A204.1 (cell line): ENCODE data around the gene ATOH8.

ENCODE experiments used
- FAIRE-seq: peaks from 2 replicates; lab custom pipeline; 2012; peaks lifted over from hg19 to GRCh38; lab: Jason Lieb, UNC

Gene ATOH8

DNA sequence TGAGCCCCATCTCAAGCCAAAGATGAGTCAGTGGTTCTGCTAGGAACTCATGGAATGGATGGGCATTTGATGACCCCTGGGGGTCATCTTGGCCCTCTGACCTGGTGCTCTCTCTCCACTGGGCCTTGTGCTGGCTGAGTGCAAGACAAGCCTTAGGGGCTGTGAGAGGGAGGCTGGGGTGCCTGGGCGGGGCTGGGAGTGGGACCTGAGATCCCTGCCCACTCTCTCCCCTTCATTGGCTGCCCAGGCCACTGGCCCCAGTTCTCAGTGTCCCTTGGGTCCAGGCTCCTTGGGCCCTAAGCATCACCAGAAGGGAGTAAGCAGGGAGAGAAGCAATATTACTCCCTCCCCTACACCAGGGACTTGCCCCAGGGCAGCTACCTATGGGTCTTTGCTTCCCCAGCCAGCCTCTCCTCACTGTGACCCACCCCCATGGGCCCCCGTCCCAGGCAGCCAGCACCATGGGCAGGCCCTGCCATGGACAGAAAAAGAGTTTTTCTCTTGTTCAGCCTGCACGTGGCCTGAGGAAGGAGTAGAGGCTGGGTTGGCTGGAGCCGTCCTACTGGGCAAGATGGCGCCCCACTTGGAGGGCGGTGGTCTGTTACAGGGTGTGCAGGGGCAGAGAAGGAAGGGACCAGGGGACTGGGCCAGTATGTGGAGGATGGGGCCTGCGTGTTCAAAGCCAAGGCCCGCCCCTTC lies 33.6 kb downstream of the ATOH8 start:
- no peak for FAIRE-seq

GRCh38 chr2:85787981-85788340 lies 34.2 kb downstream of the ATOH8 start:
- FAIRE-seq = no peak

DNA sequence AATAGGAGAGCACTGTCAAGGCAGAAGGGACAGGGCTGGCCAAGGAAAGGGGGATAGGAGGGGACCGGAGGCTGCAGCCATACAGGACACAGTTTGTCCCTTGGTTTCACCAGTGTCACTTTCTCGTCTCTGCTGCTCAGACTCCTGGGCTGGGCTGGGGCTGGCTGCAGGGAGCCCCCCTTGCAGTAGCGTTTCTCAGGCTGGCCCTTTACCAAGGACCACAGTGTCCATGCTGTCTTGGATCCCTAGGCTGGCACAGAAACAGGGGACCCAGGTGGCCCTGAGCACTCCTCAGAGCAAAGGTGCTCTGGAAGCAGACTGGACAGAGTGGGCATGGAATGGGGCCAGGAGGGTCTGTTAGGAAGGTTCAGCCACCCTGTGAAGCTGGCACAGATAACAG lies 34.8 kb downstream of the ATOH8 start:
- no peak for FAIRE-seq

DNA sequence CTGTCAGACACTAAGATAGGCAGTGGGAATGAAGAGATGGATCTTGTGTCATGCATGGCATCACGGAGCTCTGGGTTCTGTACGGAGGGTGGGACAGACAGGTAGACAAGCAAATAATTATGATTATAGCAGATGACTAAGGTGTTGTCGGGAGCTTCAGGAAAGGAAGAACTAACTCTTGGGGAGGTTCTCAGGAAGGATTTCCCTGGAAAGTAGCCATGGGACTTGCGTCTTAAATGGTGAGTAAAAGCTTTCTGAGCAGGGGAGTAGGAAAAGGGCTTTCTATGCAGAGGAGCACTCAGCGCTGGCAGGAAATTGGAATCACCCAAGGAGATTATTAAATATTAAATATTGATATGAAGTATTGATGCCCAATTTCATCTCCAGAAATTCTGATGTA lies 35.5 kb downstream of the ATOH8 start:
- no peak for FAIRE-seq

GRCh38 chr2:85790032-85790431 lies 36.2 kb downstream of the ATOH8 start:
- FAIRE-seq = no peak

- FAIRE-seq = no peak
Measured at GRCh38 chr2:85790499-85791188, 36.9 kb downstream of the ATOH8 start.

DNA sequence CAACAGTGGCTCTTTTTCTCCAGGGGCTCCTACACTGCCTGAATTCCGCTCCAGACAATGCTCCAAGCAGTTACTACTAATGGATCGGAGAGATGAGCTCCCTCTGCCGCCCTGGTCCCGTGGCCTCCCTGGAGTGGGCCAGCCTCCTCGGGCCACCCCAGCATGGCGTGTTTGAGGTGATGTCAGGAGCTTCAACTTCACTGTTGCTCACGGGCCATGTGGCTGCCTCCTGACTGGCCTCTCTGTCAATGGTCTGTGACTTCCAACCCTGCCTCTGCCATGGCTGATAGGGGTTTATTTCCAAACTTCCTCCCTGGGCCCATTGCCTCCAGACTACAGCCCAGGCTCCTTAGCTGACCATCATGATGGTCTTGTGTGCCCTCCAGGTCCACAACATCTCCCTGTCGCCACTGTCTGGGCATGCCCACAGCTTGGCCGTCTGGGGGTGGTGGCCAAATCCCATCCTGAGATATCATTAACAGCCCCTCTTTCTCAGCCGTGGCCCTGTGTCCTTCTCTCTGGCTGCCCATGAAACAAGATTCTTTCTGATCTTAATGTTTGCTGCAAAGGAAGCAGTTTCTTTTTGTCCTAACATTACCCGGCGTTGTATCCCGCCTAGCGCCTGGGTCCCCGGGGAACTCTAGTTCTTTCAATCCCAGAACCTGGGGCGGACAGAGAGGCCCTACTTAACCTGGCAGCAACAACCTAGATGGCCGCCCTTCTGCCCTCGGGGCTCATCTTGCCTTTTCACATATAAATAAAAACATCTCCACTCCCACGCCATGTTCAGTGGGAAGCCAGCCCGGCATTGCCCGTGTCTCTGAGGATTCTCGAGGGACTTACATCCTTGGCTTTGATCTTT lies 38.1 kb downstream of the ATOH8 start:
- FAIRE-seq = no peak

DNA sequence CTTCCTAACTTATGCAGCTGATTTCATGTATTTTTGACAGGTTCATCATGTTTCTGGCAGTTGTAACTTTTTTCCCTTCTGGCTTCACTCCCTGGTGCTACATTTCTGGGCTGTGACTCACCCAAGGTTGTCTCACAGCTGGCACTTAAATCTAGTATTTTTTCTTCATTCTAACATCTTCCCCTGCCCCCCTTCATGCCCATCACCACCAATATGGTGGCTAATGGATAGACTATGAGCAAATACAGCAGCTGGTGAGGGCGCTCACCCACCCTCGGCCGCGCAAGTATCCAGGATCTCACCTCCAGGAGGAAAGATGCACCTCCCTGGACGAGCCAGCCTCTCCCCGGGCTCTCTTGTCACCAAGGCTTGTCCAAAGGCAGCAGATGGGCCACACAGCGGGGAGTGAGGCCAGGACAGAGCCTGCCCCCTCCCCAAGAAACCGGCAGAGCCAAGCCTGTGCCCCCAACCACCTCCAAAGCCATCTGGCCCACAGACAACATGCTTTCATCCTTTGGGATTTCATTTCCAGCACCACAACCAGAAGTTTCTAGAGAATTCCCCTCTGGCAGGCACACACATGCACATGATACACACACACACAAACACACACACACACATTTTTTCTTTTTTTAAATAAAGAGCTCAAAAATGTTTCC lies 39.1 kb downstream of the ATOH8 start:
- FAIRE-seq = no peak

- FAIRE-seq = no peak
Measured at GRCh38 chr2:85793584-85793983, 39.8 kb downstream of the ATOH8 start.

DNA sequence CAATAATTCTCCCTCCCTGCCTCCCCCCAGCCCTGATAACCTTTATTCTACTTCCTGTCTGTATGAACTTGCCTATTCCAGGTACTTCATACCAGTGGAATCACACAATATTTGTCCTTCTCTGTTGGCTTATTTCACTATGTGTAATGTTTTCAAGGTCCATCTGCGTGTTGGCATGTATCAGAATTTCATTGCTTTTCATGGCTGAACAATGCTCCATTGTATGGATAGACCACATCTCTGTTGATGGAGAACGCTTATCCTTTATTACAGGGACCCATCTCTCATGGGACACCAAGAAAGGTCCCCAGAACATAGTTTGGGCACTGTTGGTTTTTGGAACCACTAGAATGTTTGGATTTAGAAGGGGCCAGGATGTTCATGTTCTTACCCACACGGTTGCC lies 40.2 kb downstream of the ATOH8 start:
- no peak for FAIRE-seq

- FAIRE-seq = no peak
Measured at GRCh38 chr2:85794491-85795121, 40.8 kb downstream of the ATOH8 start.

DNA sequence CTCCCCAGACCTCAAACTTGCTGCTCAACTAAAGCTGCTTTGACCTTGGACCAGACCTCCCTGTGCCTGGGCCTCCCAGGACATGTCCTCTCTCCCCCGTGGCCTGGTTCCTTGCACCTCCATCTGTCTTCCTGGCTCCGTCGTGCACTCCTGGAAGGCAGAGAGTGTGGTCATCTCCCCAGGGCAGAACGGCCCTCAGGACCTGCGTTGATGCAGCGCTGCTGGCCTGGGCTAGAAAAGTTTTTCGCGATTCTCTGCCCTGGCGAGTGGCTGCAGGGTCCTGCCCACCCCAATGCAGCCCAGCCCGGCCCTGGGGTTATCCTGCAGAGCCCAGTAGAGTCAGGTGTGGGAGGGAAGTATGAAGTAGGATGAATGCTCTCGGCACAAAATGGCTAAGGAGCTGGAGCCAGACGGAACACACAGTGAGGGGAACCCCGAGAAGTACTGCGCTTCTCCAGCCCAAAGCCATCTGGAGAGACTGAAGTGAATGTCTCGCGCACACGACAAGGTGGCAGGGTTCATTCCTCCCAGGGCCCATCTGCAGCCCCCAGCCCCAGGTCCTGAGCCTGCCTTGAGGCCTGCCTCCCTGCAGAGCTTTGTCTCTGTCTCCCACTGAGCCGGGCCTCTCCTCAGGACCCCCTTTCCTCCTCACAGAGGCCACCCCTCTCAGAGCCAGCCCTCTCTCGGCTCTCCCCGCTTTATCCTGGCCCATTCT lies 41.7 kb downstream of the ATOH8 start:
- no peak for FAIRE-seq

DNA sequence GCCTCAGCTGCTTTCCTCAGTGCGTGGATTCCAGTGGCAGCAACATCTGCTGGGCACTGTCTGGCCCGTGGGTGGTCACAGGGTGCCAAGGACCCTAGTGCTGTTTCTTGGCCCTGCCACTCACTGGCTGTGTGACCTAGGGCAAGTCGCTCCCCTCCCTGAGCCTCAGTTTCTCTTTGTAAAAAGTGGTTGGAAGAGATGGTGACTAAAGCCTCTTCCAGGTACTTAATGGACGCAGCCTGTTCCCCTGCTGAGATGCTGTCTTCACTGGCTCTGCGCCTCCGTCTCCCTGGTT lies 42.2 kb downstream of the ATOH8 start:
- FAIRE-seq = no peak

DNA sequence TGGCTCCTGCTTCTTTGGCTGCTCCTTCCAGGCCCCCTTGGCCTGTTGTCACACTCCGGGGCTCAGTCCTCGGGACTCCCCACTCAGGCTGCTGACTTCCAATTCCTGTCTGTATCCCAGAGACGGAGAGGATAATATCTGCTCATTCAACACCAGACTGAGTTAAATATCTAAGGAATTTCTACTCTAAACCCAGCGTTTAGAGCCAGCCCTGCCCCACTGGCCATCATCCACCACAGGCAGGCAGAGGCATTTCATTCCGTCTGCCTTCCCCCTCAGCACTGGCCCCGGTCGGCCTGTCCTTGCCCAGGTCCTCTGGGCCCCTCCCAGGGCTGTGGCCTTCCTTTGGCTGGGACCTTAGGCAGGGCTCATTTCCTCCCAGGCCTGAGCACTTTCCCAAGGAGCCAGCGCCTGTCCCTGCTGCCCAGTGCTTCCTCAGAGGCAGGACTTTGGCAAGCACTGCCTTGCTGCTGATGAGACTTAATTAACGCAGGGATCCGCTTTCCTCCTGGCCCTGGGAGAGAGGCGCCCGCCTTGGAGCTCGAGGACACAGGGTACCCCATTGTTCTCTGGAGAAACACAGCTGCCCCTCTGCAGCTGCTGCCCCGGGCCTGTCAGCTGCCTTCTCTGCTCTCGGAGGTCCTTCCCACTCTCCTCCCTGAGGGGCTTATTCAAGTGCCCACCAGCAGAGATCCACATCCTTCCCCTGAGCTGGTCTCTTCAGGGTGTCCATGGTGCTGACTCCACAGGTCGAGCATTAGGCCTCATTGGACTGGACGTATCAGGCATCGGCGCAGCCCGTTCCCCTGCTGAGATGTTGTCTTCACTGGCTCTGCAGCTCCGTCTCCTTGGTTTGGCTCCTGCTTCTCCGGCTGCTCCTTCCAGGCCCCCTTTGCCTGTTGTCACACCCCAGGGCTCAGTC lies 42.8 kb downstream of the ATOH8 start:
- no peak for FAIRE-seq

DNA sequence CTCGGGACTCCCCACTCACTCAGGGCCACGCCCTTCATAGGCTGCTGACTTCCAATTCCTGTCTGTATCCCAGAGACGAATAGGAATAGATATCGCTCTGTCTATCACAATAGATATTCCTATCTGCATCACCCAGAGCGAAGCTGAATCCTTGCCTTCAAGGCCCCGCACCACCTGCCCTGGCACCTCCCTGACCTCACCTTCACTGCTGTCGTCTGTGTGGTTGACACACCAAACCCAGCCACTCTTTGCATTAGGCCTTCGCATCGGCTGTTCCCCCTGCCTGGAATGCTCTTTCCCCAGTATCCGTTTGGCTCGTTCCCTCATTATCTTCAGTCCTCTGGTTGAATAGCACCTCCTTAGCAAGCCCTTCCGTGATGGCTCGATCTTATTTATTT lies 43.5 kb downstream of the ATOH8 start:
- no peak for FAIRE-seq

- no peak for FAIRE-seq
Measured at GRCh38 chr2:85797921-85798320, 44.1 kb downstream of the ATOH8 start.

DNA sequence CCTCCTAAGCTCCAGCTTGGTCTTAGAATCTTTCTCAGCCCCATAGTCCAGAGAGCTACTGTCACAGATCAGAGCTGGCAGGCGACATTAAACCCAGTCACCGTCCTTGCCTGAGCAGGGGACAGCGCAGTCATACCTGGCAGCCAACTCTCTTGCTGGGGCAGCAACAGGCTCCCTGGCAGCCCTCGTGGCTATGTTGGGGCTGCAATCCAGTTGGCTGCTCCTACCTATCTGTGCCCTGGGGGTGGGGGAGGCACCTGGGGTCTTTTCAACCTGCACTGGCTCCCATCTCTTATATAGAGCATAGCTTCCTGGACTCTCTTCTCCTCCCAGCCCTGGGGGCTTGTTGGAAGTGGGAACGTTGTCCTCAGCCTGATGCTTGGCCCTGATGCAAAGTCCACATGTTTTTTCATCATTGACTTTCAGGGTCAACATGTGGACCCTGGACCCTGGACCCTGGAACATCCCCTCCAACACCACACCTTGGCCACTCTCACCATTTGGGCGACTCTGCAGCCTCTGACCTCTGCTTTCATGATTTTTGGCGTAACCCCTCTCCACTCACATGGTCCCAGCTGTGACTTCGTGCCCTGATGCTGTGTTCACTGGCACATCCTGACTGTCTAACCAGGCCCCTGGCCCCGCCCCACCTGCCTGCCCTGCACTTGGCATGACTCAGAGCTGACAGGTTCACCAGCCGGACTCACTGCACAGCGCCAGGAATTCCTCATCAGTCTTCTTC lies 45.6 kb downstream of the ATOH8 start:
- FAIRE-seq = no peak

- no peak for FAIRE-seq
Measured at GRCh38 chr2:85800586-85800985, 46.8 kb downstream of the ATOH8 start.

DNA sequence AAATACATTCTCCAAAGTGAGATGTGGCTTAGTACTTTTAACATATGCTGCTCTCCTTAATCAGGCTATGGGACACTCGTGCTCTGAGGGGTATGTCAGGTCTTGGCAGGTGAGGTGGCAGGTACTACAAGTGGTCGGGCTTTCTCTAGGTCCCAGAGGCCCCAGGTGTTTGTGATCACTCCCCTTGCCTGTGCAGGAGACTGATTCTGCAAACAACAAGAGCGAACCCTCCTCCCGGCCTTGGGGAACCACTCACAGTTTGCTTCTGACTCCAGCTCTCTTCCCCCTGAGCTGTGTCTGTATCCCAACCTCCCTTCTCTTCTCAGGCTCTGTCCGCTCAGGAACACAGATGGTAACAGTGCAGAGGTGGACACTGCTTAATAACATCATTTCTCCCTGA lies 48.1 kb downstream of the ATOH8 start:
- FAIRE-seq = no peak
